HAP-1 (cell line): Measurements from ENCODE around the gene MUC12.
"Not testable (repeated sequence)": the region's sequence is repeated elsewhere in the genome, so short reads cannot be mapped to it uniquely, and the experiment has no call there.

Source experiments
- DNase-seq, 2 experiments: peaks; one replicate each; pipeline ENCODE4 v3.0.0-alpha.2; 2016 to 2020; ENCODE audit warnings: low spot score in 2 of 2
- H3K27me3 ChIP-seq: fragments of 250-450 bp; sonication (Bioruptor Pico); 2 replicates; pipeline ENCODE4 v1.5.1; 2020; ENCODE audit warnings: low read depth, mild to moderate bottlenecking, moderate library complexity
- H3K36me3 ChIP-seq: fragments of 250-450 bp; sonication (Bioruptor Pico); replicated peaks from 2 replicates; pipeline ENCODE4 v1.5.1; 2020; ENCODE audit warnings: mild to moderate bottlenecking
- H3K4me1 ChIP-seq: fragments of 250-450 bp; sonication (Bioruptor Pico); 2 replicates; pipeline ENCODE4 v1.5.1; 2020; ENCODE audit warnings: mild to moderate bottlenecking
- H3K4me3 ChIP-seq: fragments of 250-450 bp; sonication (Bioruptor Pico); 2 replicates; pipeline ENCODE4 v1.5.1; 2020; ENCODE audit warnings: mild to moderate bottlenecking, moderate library complexity
- H3K9me3 ChIP-seq: fragments of 250-450 bp; sonication (Bioruptor Pico); 2 replicates; pipeline ENCODE4 v1.5.1; 2020; ENCODE audit warnings: mild to moderate bottlenecking, moderate library complexity
- in situ Hi-C: fragments of 300-500 bp; cut with MboI; formaldehyde crosslinking; loops from 3 replicates; pipeline ENCODE4 v1.14.3; 2020; ENCODE audit warnings: low sequenced_read_pairs, inconsistent platforms, mixed read lengths

MUC12 gene

GRCh38 chr7:100984241-100984918, 15.0 kb downstream of the MUC12 start:
- H3K4me1 ChIP-seq, H3K9me3 ChIP-seq, H3K4me3 ChIP-seq, H3K27me3 ChIP-seq, DNase-seq, in situ Hi-C loops, H3K36me3 ChIP-seq: not testable (repeated sequence)

- H3K27me3 ChIP-seq, DNase-seq: not testable (repeated sequence)
Measured at GRCh38 chr7:100985033-100985797, 15.8 kb downstream of the MUC12 start.

GRCh38 chr7:100991631-100992030, 22.3 kb downstream of the MUC12 start:
- Histone ChIP-seq H3K36me3 (no peaks in the 10 kb centered on the region), H3K4me3 (no peak overlapping the region), H3K9me3 (no peaks in the 10 kb centered on the region), H3K4me1 (no peaks in the 10 kb centered on the region), H3K27me3 (no peaks in the 10 kb centered on the region)
- in situ Hi-C loops, result no loop called here
- no peak for DNase-seq

More at GRCh38 chr7:100985033-100985797, 15.8 kb downstream of the MUC12 start:
- H3K36me3 ChIP-seq, H3K9me3 ChIP-seq, H3K4me1 ChIP-seq, in situ Hi-C loops, H3K4me3 ChIP-seq: not testable (repeated sequence)

- H3K4me1 ChIP-seq, DNase-seq, H3K27me3 ChIP-seq, H3K36me3 ChIP-seq, in situ Hi-C loops, H3K4me3 ChIP-seq, H3K9me3 ChIP-seq: not testable (repeated sequence)
Measured at GRCh38 chr7:100992280-100992679, 22.9 kb downstream of the MUC12 start.

GRCh38 chr7:100994671-100995070, 25.3 kb downstream of the MUC12 start:
- H3K4me3 ChIP-seq, H3K36me3 ChIP-seq, DNase-seq, in situ Hi-C loops, H3K4me1 ChIP-seq, H3K9me3 ChIP-seq, H3K27me3 ChIP-seq: not testable (repeated sequence)

DNA sequence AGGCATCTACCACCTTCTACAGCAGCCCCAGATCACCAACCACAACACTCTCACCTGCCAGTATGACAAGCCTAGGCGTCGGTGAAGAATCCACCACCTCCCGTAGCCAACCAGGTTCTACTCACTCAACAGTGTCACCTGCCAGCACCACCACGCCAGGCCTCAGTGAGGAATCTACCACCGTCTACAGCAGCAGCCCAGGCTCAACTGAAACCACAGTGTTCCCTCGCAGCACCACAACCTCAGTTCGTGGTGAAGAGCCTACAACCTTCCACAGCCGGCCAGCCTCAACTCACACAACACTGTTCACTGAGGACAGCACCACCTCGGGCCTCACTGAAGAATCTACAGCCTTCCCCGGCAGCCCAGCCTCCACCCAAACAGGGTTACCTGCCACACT, 29.2 kb downstream of the MUC12 start:
- DNase-seq, H3K9me3 ChIP-seq, H3K36me3 ChIP-seq, H3K4me1 ChIP-seq, in situ Hi-C loops, H3K4me3 ChIP-seq, H3K27me3 ChIP-seq: not testable (repeated sequence)

DNA sequence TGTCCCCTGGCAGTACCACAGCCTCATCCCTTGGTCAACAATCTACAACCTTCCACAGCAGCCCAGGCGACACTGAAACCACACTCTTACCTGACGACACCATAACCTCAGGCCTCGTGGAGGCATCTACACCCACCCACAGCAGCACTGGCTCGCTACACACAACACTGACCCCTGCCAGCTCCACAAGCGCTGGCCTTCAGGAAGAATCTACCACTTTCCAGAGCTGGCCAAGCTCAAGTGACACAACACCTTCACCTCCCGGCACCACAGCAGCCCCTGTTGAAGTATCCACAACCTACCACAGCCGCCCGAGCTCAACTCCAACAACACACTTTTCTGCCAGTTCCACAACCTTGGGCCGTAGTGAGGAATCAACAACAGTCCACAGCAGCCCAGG, 30.0 kb downstream of the MUC12 start:
- H3K4me3 ChIP-seq, H3K4me1 ChIP-seq, in situ Hi-C loops, H3K9me3 ChIP-seq, H3K27me3 ChIP-seq, DNase-seq, H3K36me3 ChIP-seq: not testable (repeated sequence)

GRCh38 chr7:101000025-101000424, 30.7 kb downstream of the MUC12 start:
- H3K4me1 ChIP-seq, DNase-seq, in situ Hi-C loops, H3K4me3 ChIP-seq, H3K36me3 ChIP-seq, H3K9me3 ChIP-seq, H3K27me3 ChIP-seq: not testable (repeated sequence)

- DNase-seq, H3K36me3 ChIP-seq, H3K4me3 ChIP-seq, H3K9me3 ChIP-seq, H3K4me1 ChIP-seq, H3K27me3 ChIP-seq, in situ Hi-C loops: not testable (repeated sequence)
Measured at GRCh38 chr7:101002333-101002732, 33.0 kb downstream of the MUC12 start.

- H3K9me3 ChIP-seq, H3K4me3 ChIP-seq, in situ Hi-C loops, H3K4me1 ChIP-seq, H3K36me3 ChIP-seq, H3K27me3 ChIP-seq, DNase-seq: not testable (repeated sequence)
Measured at GRCh38 chr7:101007361-101007760, 38.0 kb downstream of the MUC12 start.

- no peaks in the 10 kb centered on the region for H3K4me1 ChIP-seq
- H3K27me3 ChIP-seq, result no peaks in the 10 kb centered on the region; the same call in 1 of the 2 replicates
- in situ Hi-C loops, result no loop called here
- H3K4me3 ChIP-seq, result no peak overlapping the region
- H3K9me3 ChIP-seq, result no peaks in the 10 kb centered on the region
- H3K36me3 ChIP-seq, result no peaks in the 10 kb centered on the region
- DNase-seq, result no peak
Measured at GRCh38 chr7:101009629-101010028, 40.3 kb downstream of the MUC12 start.

DNA sequence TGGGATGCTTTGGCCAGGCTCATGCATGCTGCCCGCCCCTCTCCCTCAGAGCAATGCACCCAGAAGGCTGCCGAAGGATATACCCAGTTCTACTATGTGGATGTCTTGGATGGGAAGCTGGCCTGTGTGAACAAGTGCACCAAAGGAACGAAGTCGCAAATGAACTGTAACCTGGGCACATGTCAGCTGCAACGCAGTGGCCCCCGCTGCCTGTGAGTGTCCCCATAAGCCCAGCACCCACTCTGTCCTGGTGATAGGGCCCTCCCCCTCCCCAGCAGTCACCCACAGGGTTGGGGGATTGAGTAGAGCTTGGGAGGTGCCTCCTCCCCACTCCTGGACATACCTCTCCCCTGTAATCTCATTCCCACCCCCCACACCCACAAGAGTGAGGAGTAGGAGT, 43.6 kb downstream of the MUC12 start:
- in situ Hi-C loops, result no loop called here

GRCh38 chr7:101015626-101016025, 46.3 kb downstream of the MUC12 start:
- no peaks in the 10 kb centered on the region for H3K27me3 ChIP-seq
- no peaks in the 10 kb centered on the region for H3K4me1 ChIP-seq
- no peak for DNase-seq
- no peaks in the 10 kb centered on the region for H3K9me3 ChIP-seq
- no peak overlapping the region for H3K4me3 ChIP-seq
- in situ Hi-C loops, result no loop called here
- no peaks in the 10 kb centered on the region for H3K36me3 ChIP-seq

More for the DNA sequence above, 43.6 kb downstream of the MUC12 start:
- Histone ChIP-seq H3K9me3 (no peaks in the 10 kb centered on the region), H3K36me3 (no peaks in the 10 kb centered on the region), H3K4me3 (no peak overlapping the region), H3K27me3 (no peaks in the 10 kb centered on the region), H3K4me1 (no peaks in the 10 kb centered on the region)
- no peak for DNase-seq

GRCh38 chr7:101017064-101017777, 47.9 kb downstream of the MUC12 start:
- Histone ChIP-seq H3K4me3 (0 out of 2 replicates have a peak overlapping the region, but pooled peaks have one; percentile 3), H3K36me3 (no peaks in the 10 kb centered on the region), H3K27me3 (no peaks in the 10 kb centered on the region), H3K9me3 (no peaks in the 10 kb centered on the region), H3K4me1 (no peaks in the 10 kb centered on the region)
- in situ Hi-C loops, result no loop called here
- DNase-seq, result peak in 1 of 2 experiments; percentile 51
